Testis (tissue), 3 donors: Measurements from ENCODE around the gene PLCL1. TPM values are rescaled to one million over a fixed set of nuclear protein-coding genes. Genes with fewer than 3 reads are reported as not detected.

ENCODE experiments used
- DNase-seq: peaks from one replicate; pipeline ENCODE4 v3.0.0-alpha.2; 2019
- H3K27ac ChIP-seq, 2 donors: fragments of 200-600 bp; sonication (generic); one replicate each; pipeline ENCODE4 v1.5.1; 2019
- H3K27me3 ChIP-seq: fragments of 200-600 bp; sonication (generic); one replicate; pipeline ENCODE4 v1.5.1; 2019
- H3K36me3 ChIP-seq: fragments of 200-600 bp; sonication (generic); one replicate; pipeline ENCODE4 v1.5.1; 2017; ENCODE audit warnings: low read depth; ENCODE audit errors: missing control alignments
- H3K4me1 ChIP-seq: fragments of 200-600 bp; sonication (generic); one replicate; pipeline ENCODE4 v1.5.1; 2019
- H3K4me3 ChIP-seq, 2 donors: fragments of 200-600 bp; sonication (generic); one replicate each; pipeline ENCODE4 v1.5.1; 2017 to 2019
- H3K9me3 ChIP-seq: fragments of 200-600 bp; sonication (generic); one replicate; pipeline ENCODE4 v1.5.1; 2017
- CTCF ChIP-seq, 3 experiments: fragments of 450-650 bp in 2 of 3; fragments of 200-600 bp in 1 of 3; sonication (generic) in 1 of 3; IDR thresholded peaks; one replicate each; pipeline ENCODE4 v1.5.1; 2016 to 2019; ENCODE audit warnings: antibody characterized with exemption in 3 of 3, mild to moderate bottlenecking in 2 of 3, moderate library complexity in 1 of 3
- POLR2A ChIP-seq: fragments of 450-650 bp; IDR thresholded peaks from one replicate; pipeline ENCODE4 v1.6.1; 2017; ENCODE audit warnings: antibody characterized with exemption, mild to moderate bottlenecking, moderate library complexity
- WGBS, 2 donors: methylation state at CpG; one replicate each; pipeline ENCODE4 v1.1.5; 2018; 5-methylcytosine and 5-hydroxymethylcytosine counted together
- intact Hi-C: fragments of 100-400 bp; cut with DNase I; formaldehyde crosslinking; loops from one replicate; pipeline ENCODE4 v1.15.1; 2023; ENCODE audit warnings: low total_unique reads
- polyA plus RNA-seq: library from polyadenylated mRNA; stranded (reverse); fragments of 350-450 nt; fragmentation: Illumina TruSeq; extraction: RNeasy Lipid Tissue Mini Kit (QIAGEN cat#74804); gene quantifications from one replicate; pipeline ENCODE4 v1.2.3, GENCODE V29; 2014; ENCODE audit warnings: low read depth, low replicate concordance; ENCODE audit not compliant: insufficient read depth
- total RNA-seq, 2 donors: library from RNA; depleted of rRNA; stranded (reverse); fragments of >200 nt; gene quantifications; one replicate each; pipeline ENCODE4 v1.2.3, GENCODE V29; 2016

The PLCL1 gene
- total and polyA plus RNA-seq, 3 donors from 2014 or later, result 2.1 to 2.6 (median 2.4) TPM

- Histone ChIP-seq H3K27ac (no peak overlapping the region), H3K4me1 (peaks cover 11% of the 10 kb centered on the region), H3K27me3 (no peaks in the 10 kb centered on the region), H3K9me3 (no peaks in the 10 kb centered on the region), H3K4me3 (no peak overlapping the region), H3K36me3 (no peaks in the 10 kb centered on the region)
- 81 to 87% methylated on average over 3 of the region's 3 CpGs for WGBS, 2 donors
- DNase-seq, result no peak
- intact Hi-C loops, result no loop called here
- TF ChIP-seq CTCF (IDR thresholded peaks at IDR 0.05) (no peak), POLR2A (no peak)
These were observed 111.3 kb downstream of the PLCL1 start for GRCh38 chr2:197915548-197916265.

GRCh38 chr2:197919487-197919886 is 115.1 kb downstream of the PLCL1 start:
- Histone ChIP-seq H3K27ac (no peak overlapping the region), H3K36me3 (no peaks in the 10 kb centered on the region), H3K4me3 (no peak overlapping the region), H3K9me3 (no peaks in the 10 kb centered on the region), H3K27me3 (no peaks in the 10 kb centered on the region), H3K4me1 (peaks cover 11% of the 10 kb centered on the region)
- intact Hi-C loops, result no loop called here
- no peak for DNase-seq
- TF ChIP-seq CTCF (IDR thresholded peaks at IDR 0.05), result no peak
- no peak for TF ChIP-seq POLR2A

- H3K27me3 ChIP-seq, result no peaks in the 10 kb centered on the region
- DNase-seq, result no peak
- H3K9me3 ChIP-seq, result no peaks in the 10 kb centered on the region
- TF ChIP-seq POLR2A (no peak), CTCF (IDR thresholded peaks at IDR 0.05) (no peak)
- WGBS, 2 donors, result 64 to 80% methylated on average over 1 of the region's 1 CpG
- no peaks in the 10 kb centered on the region for H3K36me3 ChIP-seq
- intact Hi-C loops, result no loop called here
- H3K27ac ChIP-seq, result no peak overlapping the region
- no peak overlapping the region for H3K4me3 ChIP-seq
- peaks cover 10% of the 10 kb centered on the region for H3K4me1 ChIP-seq
These were observed 115.7 kb downstream of the PLCL1 start for GRCh38 chr2:197920088-197920487.

DNA sequence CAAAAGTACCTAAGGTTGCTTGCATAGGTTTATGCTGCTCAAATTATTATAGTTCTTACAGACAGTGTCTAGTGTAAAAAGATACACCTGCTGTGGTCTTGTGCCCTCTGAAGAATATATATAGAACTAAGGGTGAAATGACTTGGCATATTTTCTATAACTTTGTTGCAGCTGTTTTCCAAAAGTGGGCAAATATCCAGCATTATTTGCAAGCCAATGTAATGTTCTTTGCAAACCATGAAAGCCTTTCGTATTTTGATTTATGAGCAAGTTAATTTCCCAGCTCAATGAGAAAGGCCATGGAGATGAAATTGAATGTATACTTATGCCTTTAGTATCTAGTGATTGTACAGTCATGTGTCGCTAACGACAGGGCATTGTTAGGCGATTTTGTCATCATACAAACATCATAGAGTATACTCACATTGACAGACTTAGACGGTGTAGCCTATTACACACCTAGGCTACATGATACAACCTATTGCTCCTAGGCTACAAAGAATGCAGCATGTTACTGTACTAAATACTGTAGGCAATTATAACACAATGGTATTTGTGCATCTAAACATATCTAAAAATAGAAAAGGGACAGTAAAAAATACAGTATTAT is 116.3 kb downstream of the PLCL1 start:
- no peak overlapping the region for H3K4me3 ChIP-seq
- no peaks in the 10 kb centered on the region for H3K36me3 ChIP-seq
- intact Hi-C loops, result no loop called here
- DNase-seq, result no peak
- H3K27me3 ChIP-seq, result no peaks in the 10 kb centered on the region
- TF ChIP-seq POLR2A (no peak), CTCF (IDR thresholded peaks at IDR 0.05) (no peak)
- H3K9me3 ChIP-seq, result no peaks in the 10 kb centered on the region
- 90 to 94% methylated on average over 5 of the region's 5 CpGs for WGBS, 2 donors
- peaks cover 4% of the 10 kb centered on the region for H3K4me1 ChIP-seq
- H3K27ac ChIP-seq, result no peak overlapping the region

GRCh38 chr2:197924483-197924882 is 120.1 kb downstream of the PLCL1 start:
- WGBS, 2 donors, result 68 to 71% methylated on average over 5 of the region's 5 CpGs
- TF ChIP-seq POLR2A, result no peak
- no peak for TF ChIP-seq CTCF (IDR thresholded peaks at IDR 0.05)
- Histone ChIP-seq H3K9me3 (no peaks in the 10 kb centered on the region), H3K4me1 (no peaks in the 10 kb centered on the region), H3K27ac (no peak overlapping the region), H3K36me3 (no peaks in the 10 kb centered on the region), H3K4me3 (no peak overlapping the region), H3K27me3 (no peaks in the 10 kb centered on the region)
- no peak for DNase-seq
- intact Hi-C loops, result no loop called here
